ENCODE data around the gene BTBD18.
"Not testable (repeated sequence)": the region's sequence is repeated elsewhere in the genome, so short reads cannot be mapped to it uniquely, and the experiment has no call there.

The BTBD18 gene

GRCh38 chr11:57732661-57733060 is 19.0 kb downstream of the BTBD18 start:
- ATAC-seq (no peak), DNase-seq (no peak)

- no peak for DNase-seq
Measured at GRCh38 chr11:57729479-57729878, 22.1 kb downstream of the BTBD18 start.

GRCh38 chr11:57728829-57729228 is 22.8 kb downstream of the BTBD18 start:
- no peak for ATAC-seq
- DNase-seq = no peak

More at GRCh38 chr11:57729479-57729878, 22.1 kb downstream of the BTBD18 start:
- ATAC-seq = no peak

- ATAC-seq = no peak
Measured at GRCh38 chr11:57727185-57727584, 24.4 kb downstream of the BTBD18 start.

GRCh38 chr11:57716726-57717125 is 34.9 kb downstream of the BTBD18 start:
- DNase-seq = not testable (repeated sequence)

More at GRCh38 chr11:57727185-57727584, 24.4 kb downstream of the BTBD18 start:
- no peak for DNase-seq

GRCh38 chr11:57713835-57714234 is 37.8 kb downstream of the BTBD18 start:
- ATAC-seq = no peak
- DNase-seq = no peak

More at GRCh38 chr11:57716726-57717125, 34.9 kb downstream of the BTBD18 start:
- not testable (repeated sequence) for ATAC-seq

GRCh38 chr11:57712256-57713150 is 39.1 kb downstream of the BTBD18 start, which contains the start of gene TMX2:
Gene TMX2 (plus strand): TSS chr11:57712593. CDS start chr11:57712619, 26 bp downstream.
- ATAC-seq (peak; percentile 95), DNase-seq (peak; percentile 89)

- ATAC-seq (peak; percentile 48), DNase-seq (peak; percentile 76)
Measured at GRCh38 chr11:57711414-57712255, 40.0 kb downstream of the BTBD18 start, which contains the start of gene MED19. Gene MED19 (minus strand): TSS chr11:57712215. CDS start chr11:57712179, 36 bp downstream.

GRCh38 chr11:57709802-57710367 is 41.7 kb downstream of the BTBD18 start:
- DNase-seq (no peak), ATAC-seq (no peak)

- DNase-seq, ATAC-seq: not testable (repeated sequence)
Measured at GRCh38 chr11:57705432-57705831, 46.2 kb downstream of the BTBD18 start.

GRCh38 chr11:57704932-57705331 is 46.7 kb downstream of the BTBD18 start:
- ATAC-seq (no peak), DNase-seq (no peak)

- DNase-seq (no peak), ATAC-seq (no peak)
Measured at GRCh38 chr11:57703341-57703740, 48.3 kb downstream of the BTBD18 start.

- ATAC-seq = no peak
- no peak for DNase-seq
Measured at GRCh38 chr11:57700425-57700824, 51.2 kb downstream of the BTBD18 start.

- ATAC-seq (no peak), DNase-seq (no peak)
Measured at GRCh38 chr11:57699813-57700212, 51.8 kb downstream of the BTBD18 start.

GRCh38 chr11:57698843-57699365 is 52.7 kb downstream of the BTBD18 start:
- ATAC-seq = no peak
- DNase-seq = no peak
